ENCODE measurements around the gene MAML1. TPM values are rescaled to one million over a fixed set of nuclear protein-coding genes. Genes with fewer than 3 reads are reported as not detected.

Gene MAML1
- total RNA-seq, result 7.0 and 8.6 TPM in 2 replicates

DNA sequence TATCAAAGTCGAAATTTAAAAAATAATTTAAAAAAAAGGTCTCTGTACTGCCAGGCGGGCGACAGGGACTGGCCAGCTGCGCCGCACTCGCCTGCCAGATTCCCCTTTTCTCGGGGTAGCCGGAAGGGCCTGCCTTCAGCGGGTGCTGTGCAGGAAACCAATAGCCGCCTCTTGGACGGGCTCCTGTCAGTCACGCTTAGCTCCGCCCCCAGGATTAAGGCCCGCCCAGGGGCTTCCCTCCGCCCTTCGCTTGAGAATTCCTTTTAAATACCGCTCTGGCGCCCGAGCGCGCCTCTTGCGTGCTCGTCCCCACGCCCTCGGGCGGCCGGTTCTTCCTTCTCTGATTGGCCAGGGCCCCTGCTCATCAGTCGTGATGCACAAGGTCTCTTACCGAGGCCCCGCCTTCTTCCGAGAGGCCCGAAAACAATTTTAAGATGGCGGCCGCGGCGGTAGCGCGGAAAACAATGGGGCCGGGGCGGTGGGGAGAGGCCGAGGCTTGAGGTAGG is at the start of gene MAML1:
Gene MAML1 (plus strand): TSS at position 411 of the 506 bp plus-strand sequence. CDS start 291 bp downstream, outside the sequence.

GRCh38 chr5:179698935-179699615 is 33.5 kb upstream of the MAML1 start, which contains the start of gene CANX:
Gene CANX (plus strand): TSS chr5:179698967. CDS start chr5:179705682, 6,715 bp downstream.

DNA sequence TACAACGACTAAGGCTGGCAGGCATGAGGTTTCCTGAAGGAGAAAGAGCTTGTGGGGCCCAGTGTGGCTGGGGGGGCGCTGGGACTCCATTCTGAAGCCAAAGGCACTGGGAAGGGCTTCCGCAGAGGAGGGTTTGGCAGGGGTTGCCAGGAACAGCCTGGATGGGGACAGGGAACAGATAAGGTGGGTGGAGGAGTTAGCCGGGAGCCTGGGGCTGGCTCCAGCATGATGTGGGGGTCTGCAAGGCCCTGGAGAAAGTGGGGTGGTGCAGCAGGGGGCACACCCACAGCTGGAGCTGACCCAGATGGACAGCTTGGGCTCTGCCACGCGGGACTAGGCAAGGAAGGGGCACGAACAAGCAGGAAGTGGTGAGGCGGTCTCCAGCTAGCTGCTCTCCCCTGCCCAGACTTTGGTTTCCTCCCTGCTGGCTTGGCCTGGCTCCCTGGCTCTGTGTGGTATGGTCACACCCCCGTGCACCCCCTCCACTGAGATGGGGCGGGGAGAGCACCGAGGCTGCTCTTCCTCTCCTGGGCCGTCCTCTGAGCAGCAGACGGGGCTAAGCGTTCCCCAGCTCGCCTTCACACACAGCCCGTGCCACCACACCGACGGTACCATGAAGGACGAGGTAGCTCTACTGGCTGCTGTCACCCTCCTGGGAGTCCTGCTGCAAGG is 61.0 kb downstream of the MAML1 start, which contains the start of gene LTC4S:
Gene LTC4S (plus strand): TSS at position 519 of the 672 bp plus-strand sequence. CDS start 95 bp downstream, at position 614.

DNA sequence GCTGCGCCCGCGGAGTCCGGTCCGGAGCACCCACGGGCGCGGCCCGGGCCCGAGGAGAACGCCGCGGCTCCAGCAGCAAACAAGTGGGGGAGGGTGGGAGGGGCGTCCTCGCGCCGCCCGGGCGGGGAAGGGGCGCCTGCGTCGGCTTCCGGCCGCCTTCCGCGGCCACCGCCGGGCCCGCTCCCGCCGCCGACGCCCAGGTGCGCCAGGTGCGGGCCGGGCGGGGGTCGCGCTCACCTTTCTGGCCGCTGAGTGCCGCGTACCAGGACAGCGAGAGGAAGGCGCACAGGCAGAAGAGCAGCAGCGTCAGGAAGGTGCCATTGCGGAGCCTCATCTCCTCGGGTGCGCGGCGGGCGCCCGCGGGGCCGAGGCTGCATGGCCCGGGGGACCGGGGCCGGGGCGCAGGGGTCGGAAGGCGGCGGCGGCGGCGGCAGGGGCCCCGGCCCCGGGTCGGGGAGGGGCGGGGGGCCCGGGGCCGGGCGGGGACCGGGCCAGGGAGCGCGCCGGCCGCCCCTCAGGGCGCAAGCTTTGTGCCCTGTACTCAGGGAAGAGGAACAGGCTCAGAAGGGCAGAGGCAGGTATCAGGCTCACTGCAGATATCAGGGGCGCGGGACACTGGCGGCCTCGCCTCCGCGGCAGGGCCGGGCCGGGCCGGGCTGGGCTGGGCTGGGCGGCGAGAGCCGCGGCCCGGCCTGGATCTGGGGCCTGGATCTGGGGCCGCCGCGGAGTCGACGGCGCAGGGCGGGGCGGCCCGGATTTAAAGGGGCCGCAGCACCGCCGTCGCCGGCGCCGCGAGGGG is 73.8 kb downstream of the MAML1 start, which contains the start of gene MGAT4B:
Gene MGAT4B (minus strand): TSS at position 617 of the 799 bp plus-strand sequence. CDS start 283 bp downstream, at position 334.

DNA sequence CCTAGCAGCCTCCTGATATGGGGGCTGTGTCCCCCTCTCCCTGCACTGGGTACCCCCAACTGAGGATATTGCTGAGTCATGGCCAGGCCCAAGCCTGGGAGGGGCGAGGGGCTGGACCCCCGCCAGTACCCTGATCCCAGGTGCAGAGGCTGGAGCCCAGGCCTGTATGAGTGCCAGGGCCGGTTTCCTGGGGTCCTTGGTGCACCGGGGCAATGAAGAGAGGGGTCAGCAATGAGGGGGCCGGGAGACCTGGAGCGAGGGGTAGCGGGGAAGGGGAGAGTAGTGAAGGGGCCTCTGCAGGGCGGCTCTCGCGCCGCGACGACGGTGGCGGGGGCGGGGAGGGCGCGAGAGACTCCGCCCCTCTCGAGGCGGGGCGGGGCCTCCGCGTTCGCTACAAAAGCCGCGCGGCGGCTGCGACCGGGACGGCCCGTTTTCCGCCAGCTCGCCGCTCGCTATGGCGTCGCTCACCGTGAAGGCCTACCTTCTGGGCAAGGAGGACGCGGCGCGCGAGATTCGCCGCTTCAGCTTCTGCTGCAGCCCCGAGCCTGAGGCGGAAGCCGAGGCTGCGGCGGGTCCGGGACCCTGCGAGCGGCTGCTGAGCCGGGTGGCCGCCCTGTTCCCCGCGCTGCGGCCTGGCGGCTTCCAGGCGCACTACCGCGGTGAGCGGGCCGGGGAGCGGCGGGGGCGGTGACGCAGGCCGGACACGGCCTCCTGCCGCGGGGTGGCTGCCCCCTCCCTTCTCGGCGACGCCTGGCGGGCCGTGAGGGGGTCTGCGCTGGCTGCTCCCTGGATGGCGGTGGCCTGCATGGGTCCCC is 88.1 kb downstream of the MAML1 start, which contains the start of gene SQSTM1:
Gene SQSTM1 (plus strand): TSS at position 423 of the 815 bp plus-strand sequence. CDS start 32 bp downstream, at position 455.

Other genes with a start within 250 kb of the MAML1 start
- 52.5 and 57.6 TPM in 2 replicates for gene RUFY1, start 182.3 kb upstream of the MAML1 start, total RNA-seq
- 371 and 686 TPM in 2 replicates for gene HNRNPH1, start 109.2 kb upstream of the MAML1 start, total RNA-seq
- gene CBY3, start 51.8 kb upstream of the MAML1 start, total RNA-seq, result not detected in 2 replicates
- 606 and 677 TPM in 2 replicates for gene CANX, start 33.9 kb upstream of the MAML1 start, total RNA-seq
- 1.3 TPM in 1 of 2 replicates, not detected in the other for gene LTC4S, start 61.2 kb downstream of the MAML1 start, total RNA-seq
- gene MGAT4B, start 74.0 kb downstream of the MAML1 start, total RNA-seq, result 180 and 230 TPM in 2 replicates
- gene SQSTM1, start 88.1 kb downstream of the MAML1 start, total RNA-seq, result 1,147 and 2,519 TPM in 2 replicates
- gene MRNIP, start 126.0 kb downstream of the MAML1 start, total RNA-seq, result 21.2 and 23.0 TPM in 2 replicates
- gene TBC1D9B, start 175.1 kb downstream of the MAML1 start, total RNA-seq, result 56.4 and 93.0 TPM in 2 replicates

All from smooth muscle cell of trachea (primary cell).